Measurements from ENCODE around the gene TYSND1. TPM values are rescaled to one million over a fixed set of nuclear protein-coding genes. Genes with fewer than 3 reads are reported as not detected.
A peak's percentile ranks its signal among the peaks of the same experiment; 100 is the strongest.

Gene TYSND1
- total RNA-seq, 1 experiment from 2014 or later, result 78.2 TPM

DNA sequence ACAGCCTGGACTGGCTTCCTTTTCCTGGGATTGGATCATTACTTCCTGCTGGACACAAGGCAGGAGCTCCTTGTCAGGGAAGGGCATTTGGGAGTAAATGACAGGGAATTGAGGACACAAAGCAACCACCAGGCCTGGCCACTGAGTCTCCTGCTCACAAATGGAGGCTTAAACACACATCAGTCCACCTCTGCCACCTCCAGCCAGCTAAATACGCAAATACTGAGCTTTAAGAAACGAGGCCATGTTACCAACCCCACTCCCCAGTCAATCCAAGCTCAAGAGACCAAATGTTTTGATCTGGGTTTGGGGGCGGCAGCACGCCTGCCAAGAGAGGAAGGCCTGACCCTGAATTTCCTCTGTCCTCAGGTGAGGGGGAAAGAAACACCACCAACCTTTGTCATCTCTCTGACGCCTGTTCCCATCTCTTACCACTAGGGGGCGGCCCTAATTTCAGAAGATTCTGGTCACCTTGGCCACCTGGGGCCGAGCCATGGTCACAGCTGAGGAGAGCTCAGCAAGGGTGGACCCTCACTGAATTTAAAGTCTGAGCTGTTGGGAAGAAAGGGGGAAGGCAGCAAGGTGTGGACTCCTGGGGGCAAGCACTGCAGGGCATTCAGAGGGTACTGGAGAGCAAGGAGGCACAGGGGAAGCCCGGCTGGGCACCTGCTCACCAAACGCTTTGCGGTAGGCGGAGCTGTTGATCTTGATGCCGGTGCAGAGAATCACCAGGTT lies 30.4 kb downstream of the TYSND1 start:
- Histone ChIP-seq H3K79me2 (ENCODE audit: low read length) (no peaks in the 10 kb centered on the region), H3K4me1 (ENCODE audit: insufficient read depth, low read length) (no peaks in the 10 kb centered on the region), H3K27me3 (ENCODE audit: low read length) (no peaks in the 10 kb centered on the region), H3K9me3 (ENCODE audit: low read length) (no peaks in the 10 kb centered on the region), H3K4me3 (ENCODE audit: low read length) (no peak overlapping the region), H3K4me2 (ENCODE audit: low read length) (no peak overlapping the region), H2AFZ (ENCODE audit: low read length) (no peak overlapping the region), H3K27ac (ENCODE audit: low read length) (no peak overlapping the region), H3K9me2 (replicated peaks; ENCODE audit: low read length) (no peaks in the 10 kb centered on the region), H3K9ac (ENCODE audit: low read length) (no peak overlapping the region), H3K36me3 (ENCODE audit: low read depth, low read length) (peaks cover 73% of the 10 kb centered on the region), H3F3A (ENCODE audit: low read length, unreplicated experiment) (no peaks in the 10 kb centered on the region), H4K20me1 (ENCODE audit: low read length) (no peaks in the 10 kb centered on the region)
- ChIA-PET POLR2A (ENCODE audit: unreplicated experiment) (no interaction called here), CTCF (interaction anchor here (0.6 to 3.1 kb wide), 8 partner anchors 21 to 346 kb away, joined by 3 to 50 read pairs (median 4); partner anchors contain the start of gene TYSND1)
- no TSS peak for BruUV-seq (replicated peaks)
- TF ChIP-seq, protein P1, sequence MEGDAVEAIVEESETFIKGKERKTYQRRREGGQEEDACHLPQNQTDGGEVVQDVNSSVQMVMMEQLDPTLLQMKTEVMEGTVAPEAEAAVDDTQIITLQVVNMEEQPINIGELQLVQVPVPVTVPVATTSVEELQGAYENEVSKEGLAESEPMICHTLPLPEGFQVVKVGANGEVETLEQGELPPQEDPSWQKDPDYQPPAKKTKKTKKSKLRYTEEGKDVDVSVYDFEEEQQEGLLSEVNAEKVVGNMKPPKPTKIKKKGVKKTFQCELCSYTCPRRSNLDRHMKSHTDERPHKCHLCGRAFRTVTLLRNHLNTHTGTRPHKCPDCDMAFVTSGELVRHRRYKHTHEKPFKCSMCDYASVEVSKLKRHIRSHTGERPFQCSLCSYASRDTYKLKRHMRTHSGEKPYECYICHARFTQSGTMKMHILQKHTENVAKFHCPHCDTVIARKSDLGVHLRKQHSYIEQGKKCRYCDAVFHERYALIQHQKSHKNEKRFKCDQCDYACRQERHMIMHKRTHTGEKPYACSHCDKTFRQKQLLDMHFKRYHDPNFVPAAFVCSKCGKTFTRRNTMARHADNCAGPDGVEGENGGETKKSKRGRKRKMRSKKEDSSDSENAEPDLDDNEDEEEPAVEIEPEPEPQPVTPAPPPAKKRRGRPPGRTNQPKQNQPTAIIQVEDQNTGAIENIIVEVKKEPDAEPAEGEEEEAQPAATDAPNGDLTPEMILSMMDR (conservative IDR thresholded peaks at IDR 0.05; ENCODE audit: low read depth, low read length), result peak; percentile 100
- TF ChIP-seq EZH2phosphoT487 (IDR thresholded peaks at IDR 0.05; ENCODE audit: borderline replicate concordance, low read length), result no peak
- intact Hi-C loops (cut with micrococcal nuclease), result loop anchor here (1.0 kb wide), 1 partner anchor 30 kb away; the partner anchor contains the start of gene TYSND1
- DNase-seq (peak; percentile 86), ATAC-seq (peak; percentile 85)

DNA sequence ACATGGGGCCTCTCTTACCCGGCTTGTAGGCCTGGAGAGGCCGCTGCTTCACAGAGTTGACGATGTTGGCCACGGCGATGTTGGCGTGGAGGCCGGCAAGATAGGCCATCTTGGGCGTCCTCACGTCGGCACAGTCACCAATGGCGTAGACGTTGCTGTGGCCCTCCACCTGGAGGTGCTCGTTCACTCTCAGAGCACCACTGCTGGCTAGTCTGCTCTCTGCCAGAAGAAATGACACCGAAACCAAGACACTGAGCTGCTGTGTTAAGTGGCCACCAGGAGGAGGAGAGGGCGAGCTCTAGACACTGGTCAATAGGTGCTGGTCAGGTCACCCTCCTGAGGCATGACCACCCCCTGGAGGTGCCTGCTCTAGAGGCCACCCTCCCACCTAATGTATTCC lies 31.6 kb downstream of the TYSND1 start:
- H4K20me1 ChIP-seq (ENCODE audit: low read length), result no peaks in the 10 kb centered on the region
- no peaks in the 10 kb centered on the region for H3K79me2 ChIP-seq (ENCODE audit: low read length)
- no peaks in the 10 kb centered on the region for H3K27me3 ChIP-seq (ENCODE audit: low read length)
- no peak overlapping the region for H2AFZ ChIP-seq (ENCODE audit: low read length)
- intact Hi-C loops (cut with micrococcal nuclease), result no loop called here
- H3F3A ChIP-seq (ENCODE audit: low read length, unreplicated experiment), result no peaks in the 10 kb centered on the region
- POLR2A ChIA-PET (ENCODE audit: unreplicated experiment), result no interaction called here
- no peak for ATAC-seq
- no peaks in the 10 kb centered on the region for H3K9me2 ChIP-seq (replicated peaks; ENCODE audit: low read length)
- H3K4me2 ChIP-seq (ENCODE audit: low read length), result no peak overlapping the region
- H3K9me3 ChIP-seq (ENCODE audit: low read length), result no peaks in the 10 kb centered on the region
- H3K36me3 ChIP-seq (ENCODE audit: low read depth, low read length), result peaks cover 64% of the 10 kb centered on the region
- no peak overlapping the region for H3K27ac ChIP-seq (ENCODE audit: low read length)
- H3K9ac ChIP-seq (ENCODE audit: low read length), result no peak overlapping the region
- CTCF ChIA-PET, result interaction anchor here (0.5 to 3.1 kb wide), 3 partner anchors 12 to 31 kb away, joined by 3 to 50 read pairs (median 19); partner anchors contain the start of gene TYSND1
- DNase-seq, result no peak
- TF ChIP-seq, protein P1 (conservative IDR thresholded peaks at IDR 0.05; ENCODE audit: low read depth, low read length), result peak; percentile 37; the same call in 1 of the 2 replicates
- no peak for TF ChIP-seq EZH2 (IDR thresholded peaks at IDR 0.05; ENCODE audit: low read length, unreplicated experiment)
- no peaks in the 10 kb centered on the region for H3K4me1 ChIP-seq (ENCODE audit: insufficient read depth, low read length)
- no TSS peak for BruUV-seq (replicated peaks)
- no peak overlapping the region for H3K4me3 ChIP-seq (ENCODE audit: low read length)

DNA sequence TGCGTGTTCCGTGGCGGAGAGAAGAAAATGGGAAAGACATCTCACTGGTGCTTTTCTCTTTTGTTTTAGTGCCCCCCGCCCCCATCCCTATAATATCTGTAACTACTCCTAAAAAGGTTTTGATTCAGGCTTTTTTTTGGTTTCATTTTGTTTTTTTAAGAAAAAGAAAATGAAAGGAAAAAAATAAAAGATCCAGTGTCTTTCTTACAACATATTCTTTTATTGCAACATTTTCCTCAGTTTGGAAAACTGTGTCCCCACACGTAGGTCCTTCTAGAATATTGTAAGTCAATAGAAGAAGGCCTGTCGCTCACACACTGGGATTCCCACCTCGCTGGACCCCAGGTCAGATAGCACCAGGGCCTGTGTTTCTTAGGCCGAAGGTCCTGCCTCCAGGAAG lies 34.4 kb downstream of the TYSND1 start:
- no TSS peak for BruUV-seq (replicated peaks)
- Histone ChIP-seq H4K20me1 (ENCODE audit: low read length) (no peaks in the 10 kb centered on the region), H3K4me1 (ENCODE audit: insufficient read depth, low read length) (no peaks in the 10 kb centered on the region), H3F3A (ENCODE audit: low read length, unreplicated experiment) (no peaks in the 10 kb centered on the region), H3K4me3 (ENCODE audit: low read length) (no peak overlapping the region), H3K9me2 (replicated peaks; ENCODE audit: low read length) (no peaks in the 10 kb centered on the region), H3K27ac (ENCODE audit: low read length) (no peak overlapping the region), H3K9me3 (ENCODE audit: low read length) (no peaks in the 10 kb centered on the region), H3K27me3 (ENCODE audit: low read length) (no peaks in the 10 kb centered on the region), H3K9ac (ENCODE audit: low read length) (no peak overlapping the region), H2AFZ (ENCODE audit: low read length) (no peak overlapping the region), H3K36me3 (ENCODE audit: low read depth, low read length) (peaks cover 40% of the 10 kb centered on the region; the same call in 1 of the 2 replicates), H3K4me2 (ENCODE audit: low read length) (no peak overlapping the region), H3K79me2 (ENCODE audit: low read length) (no peaks in the 10 kb centered on the region)
- ChIA-PET CTCF (no interaction called here), POLR2A (ENCODE audit: unreplicated experiment) (no interaction called here)
- TF ChIP-seq EZH2 (IDR thresholded peaks at IDR 0.05; ENCODE audit: low read length, unreplicated experiment) (no peak), EZH2phosphoT487 (IDR thresholded peaks at IDR 0.05; ENCODE audit: borderline replicate concordance, low read length) (no peak)
- TF ChIP-seq, protein P1 (conservative IDR thresholded peaks at IDR 0.05; ENCODE audit: low read depth, low read length), result no peak
- ATAC-seq (no peak), DNase-seq (no peak)
- intact Hi-C loops (cut with micrococcal nuclease), result no loop called here

All from PC-3 (cell line).